ENCODE data around the gene PPP1R12C. TPM values are rescaled to one million over a fixed set of nuclear protein-coding genes. Genes with fewer than 3 reads are reported as not detected.
A peak's percentile ranks its signal among the peaks of the same experiment; 100 is the strongest.

Gene PPP1R12C
- total RNA-seq, 1 donor from 2014 or later = 62.9 TPM

DNA sequence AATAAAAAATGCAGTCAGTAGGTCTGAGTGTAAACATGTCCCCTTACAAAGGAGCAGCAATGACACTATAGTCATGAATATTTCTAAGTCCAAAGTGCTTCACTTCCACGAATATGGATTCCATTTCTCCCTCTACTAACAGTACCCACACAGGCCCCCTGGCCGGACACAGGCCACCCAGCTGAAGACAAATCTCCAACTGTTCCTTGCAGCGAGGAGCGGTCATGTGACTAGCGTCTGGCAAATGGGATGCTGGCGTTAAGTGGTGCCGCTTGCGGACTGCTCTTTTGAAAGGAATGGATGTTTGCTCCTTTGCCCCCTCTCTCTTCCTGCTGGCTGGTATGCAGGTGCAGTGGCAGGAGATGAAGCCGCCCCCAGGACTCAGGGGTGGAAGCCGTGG lies 16.2 kb downstream of the PPP1R12C start:
- no peak for TF ChIP-seq CTCF (IDR thresholded peaks at IDR 0.05; ENCODE audit: insufficient read depth, low read length, poor library complexity, severe bottlenecking)

DNA sequence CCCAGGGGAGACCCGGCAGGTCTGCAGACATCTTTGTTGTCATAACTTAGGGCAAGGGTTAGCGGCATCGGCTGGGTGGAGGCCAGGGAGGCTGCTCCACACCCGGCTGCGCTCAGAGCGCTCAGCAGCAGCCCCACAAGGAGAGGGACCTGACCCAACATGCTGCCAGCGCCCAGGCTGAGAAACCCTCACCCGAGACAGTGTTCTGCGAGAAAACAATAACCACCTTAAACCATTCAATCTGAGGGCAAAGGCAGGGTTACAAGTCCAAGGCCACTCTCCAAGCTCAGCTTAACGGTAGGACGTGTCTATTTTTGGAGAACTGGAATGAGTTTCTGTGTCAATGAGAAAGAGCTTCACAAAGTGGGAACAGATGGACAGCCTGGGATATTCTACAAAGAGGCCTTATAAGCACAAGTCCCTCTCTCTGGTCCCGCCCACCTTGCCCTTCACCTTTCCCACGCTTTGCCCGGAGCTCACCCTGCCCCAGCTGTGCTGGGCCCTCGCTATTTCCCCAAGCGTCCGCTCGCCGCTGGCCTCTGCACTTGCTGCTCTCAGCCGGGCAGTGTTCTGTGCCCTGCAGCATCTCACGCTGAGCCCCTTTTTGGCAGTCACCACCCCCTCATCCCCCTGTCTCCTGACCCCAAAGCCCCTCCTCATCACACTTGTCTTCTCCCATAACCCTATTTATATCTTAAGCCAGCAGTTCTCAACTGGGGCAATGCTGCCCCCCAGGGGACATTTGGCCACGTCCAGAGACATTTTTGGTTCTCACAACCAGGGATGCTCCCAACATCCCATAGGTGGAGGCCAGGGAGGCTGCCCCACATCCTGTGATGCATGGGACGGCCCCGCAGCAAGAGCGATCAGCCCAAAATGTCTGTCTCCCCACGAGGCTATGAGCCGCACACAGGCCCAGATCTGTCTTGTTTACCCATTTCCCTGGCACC lies 17.6 kb downstream of the PPP1R12C start:
- peaks cover 2% of the 10 kb centered on the region for H3K36me3 ChIP-seq (ENCODE audit: control insufficient read depth, insufficient read depth, low read length)

More for the DNA sequence above, 16.2 kb downstream of the PPP1R12C start:
- Histone ChIP-seq H3K4me3 (ENCODE audit: low read depth, low read length) (no peak overlapping the region), H3K36me3 (ENCODE audit: control insufficient read depth, insufficient read depth, low read length) (peaks cover 2% of the 10 kb centered on the region), H3K27me3 (ENCODE audit: control insufficient read depth, insufficient read depth, low read length) (no peaks in the 10 kb centered on the region)
- no peak for DNase-seq (ENCODE audit: low read depth)

DNA sequence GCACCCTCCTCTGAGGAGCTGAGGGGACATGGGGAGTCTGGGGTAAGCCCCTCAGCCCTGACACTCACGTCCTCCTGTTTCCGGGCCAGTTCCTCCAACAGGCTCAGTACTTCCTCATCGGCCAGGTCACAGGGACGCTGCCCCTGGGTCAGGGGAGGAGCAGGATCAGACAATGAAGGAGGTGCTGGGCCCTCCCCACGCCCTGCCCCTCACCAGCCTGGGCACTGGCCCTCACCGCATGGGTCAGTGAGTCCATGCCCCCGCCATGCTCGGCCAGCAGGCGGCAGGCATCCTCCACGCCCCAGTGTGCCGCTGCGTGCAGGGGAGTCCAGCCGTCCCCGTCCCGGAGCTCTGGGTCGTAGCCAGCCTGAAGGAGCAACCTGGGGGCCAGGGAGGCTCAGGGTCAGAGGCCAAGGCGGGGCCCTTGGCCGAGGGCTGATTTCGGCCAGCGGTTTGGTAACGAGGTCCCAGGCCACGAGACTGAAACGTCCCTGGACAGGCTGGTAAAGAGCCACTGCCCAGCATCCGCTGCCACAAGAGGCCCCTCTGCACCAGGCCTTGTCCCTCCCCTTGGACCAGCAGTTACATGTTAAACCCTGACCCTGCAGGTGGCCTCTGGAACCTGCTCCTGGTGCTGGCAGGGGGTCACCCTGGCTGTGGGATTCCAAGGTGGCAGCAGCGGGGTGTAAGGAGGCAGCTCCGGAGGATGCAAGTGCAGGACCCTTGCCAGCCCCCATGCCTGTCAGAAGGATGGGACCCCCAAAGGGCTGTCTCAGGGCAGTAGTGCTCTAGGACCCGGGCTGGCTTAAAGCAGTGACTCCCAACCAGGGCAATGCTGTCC lies 18.5 kb downstream of the PPP1R12C start:
- Histone ChIP-seq H3K27me3 (ENCODE audit: control insufficient read depth, insufficient read depth, low read length) (no peaks in the 10 kb centered on the region), H3K4me3 (ENCODE audit: low read depth, low read length) (no peak overlapping the region), H3K36me3 (ENCODE audit: control insufficient read depth, insufficient read depth, low read length) (peaks cover 2% of the 10 kb centered on the region)
- peak; percentile 18 for TF ChIP-seq CTCF (IDR thresholded peaks at IDR 0.05; ENCODE audit: insufficient read depth, low read length, poor library complexity, severe bottlenecking)
- no peak for DNase-seq (ENCODE audit: low read depth)

More for the DNA sequence above, 17.6 kb downstream of the PPP1R12C start:
- no peak for DNase-seq (ENCODE audit: low read depth)
- peak; percentile 15 for TF ChIP-seq CTCF (IDR thresholded peaks at IDR 0.05; ENCODE audit: insufficient read depth, low read length, poor library complexity, severe bottlenecking)
- Histone ChIP-seq H3K27me3 (ENCODE audit: control insufficient read depth, insufficient read depth, low read length) (no peaks in the 10 kb centered on the region), H3K4me3 (ENCODE audit: low read depth, low read length) (no peak overlapping the region)

DNA sequence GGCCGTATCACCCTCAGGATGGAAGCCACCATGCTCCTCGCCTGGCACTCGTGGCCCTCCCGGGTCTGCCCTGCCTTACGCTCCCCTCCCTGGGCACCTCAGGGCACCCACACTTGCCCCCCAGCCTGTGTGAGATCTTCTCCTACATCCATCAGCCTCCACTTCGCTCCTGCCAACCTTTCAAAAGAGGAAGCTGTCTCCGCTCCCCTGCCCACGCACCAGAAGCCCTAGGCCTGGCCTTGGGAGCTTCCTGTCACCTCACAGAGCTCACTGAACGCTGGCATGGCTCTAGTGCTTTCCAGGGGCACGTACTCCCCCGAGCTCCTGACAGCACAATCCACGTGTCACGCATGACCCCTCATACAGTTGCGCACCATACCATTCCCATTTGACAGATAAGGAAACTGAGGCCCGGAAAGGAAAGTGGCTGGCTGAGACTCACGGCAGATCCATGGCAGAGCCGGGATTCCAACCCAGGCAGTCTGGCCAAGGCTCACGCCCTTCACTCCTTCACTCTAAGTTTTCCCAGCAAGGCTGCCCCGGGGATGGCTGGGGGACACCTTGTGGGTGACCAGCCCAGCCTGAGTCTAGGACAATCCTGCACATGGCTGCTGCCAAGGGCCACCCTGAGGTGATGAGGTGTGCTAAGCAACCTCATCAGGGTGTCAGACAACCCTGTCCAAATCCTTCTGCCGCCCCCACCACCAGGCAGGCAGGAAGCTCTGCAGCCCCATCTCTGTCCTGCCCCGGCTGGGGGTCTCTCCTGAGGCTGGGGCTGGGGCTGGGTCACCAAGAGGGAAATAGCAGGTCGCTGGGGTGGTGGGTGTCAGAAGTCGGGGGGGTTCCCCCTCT lies 19.3 kb downstream of the PPP1R12C start:
- no peak for DNase-seq (ENCODE audit: low read depth)
- H3K4me3 ChIP-seq (ENCODE audit: low read depth, low read length) = no peak overlapping the region
- peaks cover 2% of the 10 kb centered on the region for H3K36me3 ChIP-seq (ENCODE audit: control insufficient read depth, insufficient read depth, low read length)
- H3K27me3 ChIP-seq (ENCODE audit: control insufficient read depth, insufficient read depth, low read length) = no peaks in the 10 kb centered on the region
- no peak for TF ChIP-seq CTCF (IDR thresholded peaks at IDR 0.05; ENCODE audit: insufficient read depth, low read length, poor library complexity, severe bottlenecking)

DNA sequence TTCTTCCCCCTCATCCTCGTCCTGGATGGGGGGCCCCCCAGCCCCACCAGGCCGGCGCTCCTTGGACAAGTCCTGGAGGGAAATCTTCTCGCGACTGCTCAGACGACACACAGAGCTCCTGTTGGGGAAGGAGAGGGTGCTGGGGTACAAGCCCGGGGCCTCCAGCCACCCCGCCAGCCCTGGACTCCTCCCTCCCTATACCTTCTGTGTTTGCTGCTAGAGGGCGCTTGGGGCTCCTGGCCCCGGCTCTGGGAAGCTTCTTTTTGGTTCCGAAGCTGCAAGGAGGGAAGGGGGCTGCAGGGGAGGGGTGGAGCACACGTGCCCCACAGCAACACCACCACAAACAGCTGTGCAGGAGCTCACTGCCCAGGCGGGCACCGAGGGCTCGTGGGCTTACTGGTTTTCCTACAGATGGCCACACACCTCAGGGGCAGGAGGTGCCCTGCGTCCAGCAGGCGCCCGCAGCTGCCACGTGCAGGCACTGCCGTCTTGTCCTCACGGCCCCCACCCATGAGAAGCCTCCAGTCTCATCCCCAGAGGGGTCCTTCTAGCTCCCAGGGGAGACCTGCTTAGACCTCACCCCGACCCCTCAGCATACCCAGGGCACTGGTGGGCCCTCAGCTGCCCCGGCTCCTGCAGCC lies 21.3 kb downstream of the PPP1R12C start:
- Histone ChIP-seq H3K27me3 (ENCODE audit: control insufficient read depth, insufficient read depth, low read length) (no peaks in the 10 kb centered on the region), H3K4me3 (ENCODE audit: low read depth, low read length) (no peak overlapping the region), H3K36me3 (ENCODE audit: control insufficient read depth, insufficient read depth, low read length) (peaks cover 3% of the 10 kb centered on the region)
- DNase-seq (ENCODE audit: low read depth) = no peak
- no peak for TF ChIP-seq CTCF (IDR thresholded peaks at IDR 0.05; ENCODE audit: insufficient read depth, low read length, poor library complexity, severe bottlenecking)
